Chondrocyte (in vitro differentiated cells): ENCODE measurements around the gene NDUFA12. TPM values are rescaled to one million over a fixed set of nuclear protein-coding genes. Genes with fewer than 3 reads are reported as not detected.

Experiments used
- DNase-seq: peaks from one replicate; pipeline ENCODE4 v3.0.0; 2021; ENCODE audit warnings: mixed read lengths, low spot score
- H3K27ac Mint-ChIP-seq: one replicate; pipeline ENCODE4 v1.8.0; 2021; ENCODE audit warnings: mild to moderate bottlenecking, moderate library complexity, mixed read lengths; ENCODE audit not compliant: unreplicated experiment
- H3K27me3 Mint-ChIP-seq: 2 replicates; pipeline ENCODE4 v1.8.0; 2021; ENCODE audit warnings: low read depth, mixed read lengths
- H3K36me3 Mint-ChIP-seq: 2 replicates; pipeline ENCODE4 v1.8.0; 2021; ENCODE audit warnings: low read depth, mixed read lengths
- H3K4me1 Mint-ChIP-seq: 2 replicates; pipeline ENCODE4 v1.8.0; 2021; ENCODE audit warnings: low read depth, mild to moderate bottlenecking, mixed read lengths
- H3K4me3 Mint-ChIP-seq: one replicate; pipeline ENCODE4 v1.8.0; 2021; ENCODE audit warnings: mild to moderate bottlenecking, moderate library complexity, mixed read lengths; ENCODE audit not compliant: unreplicated experiment
- H3K9me3 Mint-ChIP-seq: 2 replicates; pipeline ENCODE4 v1.8.0; 2021; ENCODE audit warnings: low read depth, mixed read lengths
- total RNA-seq: library from RNA; stranded (reverse); gene quantifications from 3 replicates; pipeline ENCODE4 v1.2.1, GENCODE V29; 2021
- TF ChIP-seq, protein P1 (sequence below): fragments of 200-600 bp; sonication (generic); IDR thresholded peaks from 2 replicates; pipeline ENCODE4 v1.5.0; 2021; ENCODE audit warnings: antibody characterized with exemption, mild to moderate bottlenecking, moderate library complexity

The NDUFA12 gene
- total RNA-seq, 1 donor from 2014 or later, result 76.9 TPM

DNA sequence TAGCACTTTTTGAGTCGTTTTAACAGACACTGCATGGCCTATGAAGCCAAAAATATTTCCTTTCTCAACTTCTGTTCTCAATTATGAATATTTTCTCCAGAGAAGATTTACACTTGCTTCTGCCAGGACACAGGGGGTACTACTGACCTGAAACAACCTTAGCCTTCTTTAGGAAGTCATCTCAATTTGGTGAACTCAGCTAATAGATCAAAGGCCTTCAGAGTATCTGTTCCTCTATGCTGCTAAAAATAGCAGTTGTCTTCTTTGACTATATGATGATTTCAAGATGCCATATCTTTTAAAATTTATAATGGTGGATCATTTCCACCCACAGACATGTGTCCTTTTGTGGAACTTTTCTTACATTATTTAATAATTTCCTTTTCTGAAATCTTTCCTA lies 14.0 kb upstream of the NDUFA12 start:
- Mint-ChIP-seq H3K27ac (no peak overlapping the region), H3K36me3 (peaks cover 7% of the 10 kb centered on the region), H3K27me3 (no peaks in the 10 kb centered on the region), H3K9me3 (peaks cover 4% of the 10 kb centered on the region), H3K4me3 (no peak overlapping the region), H3K4me1 (no peaks in the 10 kb centered on the region)
- no peak for DNase-seq
- TF ChIP-seq, protein P1, sequence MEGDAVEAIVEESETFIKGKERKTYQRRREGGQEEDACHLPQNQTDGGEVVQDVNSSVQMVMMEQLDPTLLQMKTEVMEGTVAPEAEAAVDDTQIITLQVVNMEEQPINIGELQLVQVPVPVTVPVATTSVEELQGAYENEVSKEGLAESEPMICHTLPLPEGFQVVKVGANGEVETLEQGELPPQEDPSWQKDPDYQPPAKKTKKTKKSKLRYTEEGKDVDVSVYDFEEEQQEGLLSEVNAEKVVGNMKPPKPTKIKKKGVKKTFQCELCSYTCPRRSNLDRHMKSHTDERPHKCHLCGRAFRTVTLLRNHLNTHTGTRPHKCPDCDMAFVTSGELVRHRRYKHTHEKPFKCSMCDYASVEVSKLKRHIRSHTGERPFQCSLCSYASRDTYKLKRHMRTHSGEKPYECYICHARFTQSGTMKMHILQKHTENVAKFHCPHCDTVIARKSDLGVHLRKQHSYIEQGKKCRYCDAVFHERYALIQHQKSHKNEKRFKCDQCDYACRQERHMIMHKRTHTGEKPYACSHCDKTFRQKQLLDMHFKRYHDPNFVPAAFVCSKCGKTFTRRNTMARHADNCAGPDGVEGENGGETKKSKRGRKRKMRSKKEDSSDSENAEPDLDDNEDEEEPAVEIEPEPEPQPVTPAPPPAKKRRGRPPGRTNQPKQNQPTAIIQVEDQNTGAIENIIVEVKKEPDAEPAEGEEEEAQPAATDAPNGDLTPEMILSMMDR, result no peak

DNA sequence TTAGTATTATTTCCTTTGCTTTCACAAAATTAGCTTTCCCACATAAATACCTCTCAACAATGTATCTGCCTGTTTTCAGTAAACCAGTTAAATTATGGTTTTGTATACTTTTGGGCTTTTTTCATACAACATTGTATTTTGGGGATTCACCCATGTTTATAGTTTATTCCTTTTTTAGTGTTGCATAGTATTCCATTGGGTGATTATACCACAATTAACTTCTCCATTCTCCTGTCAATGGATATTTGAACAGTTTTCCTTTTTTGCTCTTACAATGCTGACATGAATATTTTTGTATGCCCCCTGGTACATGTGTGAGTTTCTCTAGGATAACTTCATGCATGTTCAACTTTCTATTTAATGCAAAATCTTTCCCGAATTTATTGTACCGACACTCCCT lies 12.6 kb upstream of the NDUFA12 start:
- H3K27ac Mint-ChIP-seq, result no peak overlapping the region
- TF ChIP-seq, protein P1, result no peak
- H3K27me3 Mint-ChIP-seq, result no peaks in the 10 kb centered on the region
- DNase-seq, result no peak
- no peak overlapping the region for H3K4me3 Mint-ChIP-seq
- H3K9me3 Mint-ChIP-seq, result peaks cover 4% of the 10 kb centered on the region
- no peaks in the 10 kb centered on the region for H3K4me1 Mint-ChIP-seq
- H3K36me3 Mint-ChIP-seq, result peaks cover 6% of the 10 kb centered on the region

- H3K27ac Mint-ChIP-seq, result no peak overlapping the region
Measured at GRCh38 chr12:95014554-95014953, 11.1 kb upstream of the NDUFA12 start.

GRCh38 chr12:95006206-95006605 lies 2.7 kb upstream of the NDUFA12 start:
- DNase-seq, result no peak
- peaks cover 7% of the 10 kb centered on the region for H3K36me3 Mint-ChIP-seq
- no peaks in the 10 kb centered on the region for H3K27me3 Mint-ChIP-seq
- H3K4me3 Mint-ChIP-seq, result no peak overlapping the region
- TF ChIP-seq, protein P1, result no peak
- H3K9me3 Mint-ChIP-seq, result peaks cover 16% of the 10 kb centered on the region
- H3K27ac Mint-ChIP-seq, result no peak overlapping the region
- H3K4me1 Mint-ChIP-seq, result peaks cover 15% of the 10 kb centered on the region

More at GRCh38 chr12:95014554-95014953, 11.1 kb upstream of the NDUFA12 start:
- H3K4me3 Mint-ChIP-seq, result no peak overlapping the region
- H3K9me3 Mint-ChIP-seq, result peaks cover 4% of the 10 kb centered on the region
- no peak for DNase-seq
- H3K36me3 Mint-ChIP-seq, result peaks cover 5% of the 10 kb centered on the region
- no peaks in the 10 kb centered on the region for H3K27me3 Mint-ChIP-seq
- no peaks in the 10 kb centered on the region for H3K4me1 Mint-ChIP-seq
- TF ChIP-seq, protein P1, result no peak

DNA sequence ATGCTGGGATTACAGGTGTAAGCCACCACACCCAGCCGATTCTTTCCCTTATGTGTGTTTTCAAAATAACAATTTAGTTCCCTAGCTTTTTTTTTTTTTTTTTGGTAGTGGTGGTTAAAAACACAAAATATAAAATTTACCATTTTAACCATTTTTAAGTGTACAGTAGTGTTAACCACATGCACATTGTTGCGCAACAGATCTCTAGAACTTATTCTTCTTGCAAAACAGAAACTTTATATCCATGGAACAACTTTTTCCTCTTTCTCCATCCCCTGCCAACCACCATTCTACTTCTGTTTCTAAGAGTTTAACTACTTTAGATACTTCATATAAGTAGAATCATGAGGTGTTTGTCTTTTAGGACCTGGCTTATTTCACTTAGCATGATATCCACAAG lies 1.1 kb upstream of the NDUFA12 start:
- H3K4me1 Mint-ChIP-seq, result peaks cover 20% of the 10 kb centered on the region
- H3K36me3 Mint-ChIP-seq, result peaks cover 10% of the 10 kb centered on the region
- TF ChIP-seq, protein P1, result no peak
- DNase-seq, result no peak
- peak overlapping the region; percentile 96 for H3K27ac Mint-ChIP-seq
- peaks cover 16% of the 10 kb centered on the region for H3K9me3 Mint-ChIP-seq
- peak overlapping the region; percentile 49 for H3K4me3 Mint-ChIP-seq
- no peaks in the 10 kb centered on the region for H3K27me3 Mint-ChIP-seq
